IMR-90 (cell line): ENCODE measurements around the gene CPNE2. TPM values are rescaled to one million over a fixed set of nuclear protein-coding genes. Genes with fewer than 3 reads are reported as not detected.
A peak's percentile ranks its signal among the peaks of the same experiment; 100 is the strongest.

Source experiments
- ATAC-seq: fragments of 200-7000 bp; cut with Tn5 transposase; 2 replicates; pipeline ENCODE4 v1.9.1; 2020; ENCODE audit warnings: low read depth, mild to moderate bottlenecking, moderate library complexity
- BruUV-seq: library from RNA; stranded (reverse); fragments of 400-500 nt; replicated peaks from 2 replicates; lab custom pipeline; 2021; lab: Mats Ljungman, UMichigan
- CTCF ChIA-PET: fragments of 300-600 bp; formaldehyde crosslinking; extraction: SDS; loops from one replicate; lab custom pipeline; 2021; ENCODE audit warnings: antibody characterized with exemption; lab: Yijun Ruan, JAX
- POLR2A ChIA-PET: fragments of 300-600 bp; sonication (Branson Sonifier 250); formaldehyde crosslinking; loops from one replicate; lab custom pipeline; 2022; ENCODE audit warnings: antibody characterized with exemption; ENCODE audit not compliant: unreplicated experiment; lab: Charles Lee
- DNase-seq: peaks from one replicate; pipeline ENCODE4 v3.0.0; 2013
- H2AFZ ChIP-seq: replicated peaks from 2 replicates; pipeline ENCODE3; 2013; ENCODE audit warnings: low read length, mild to moderate bottlenecking; ENCODE audit not compliant: poor library complexity
- H2AK5ac ChIP-seq: 2 replicates; pipeline ENCODE4 v1.6.1; 2013; ENCODE audit warnings: low read depth, low read length, inconsistent platforms
- H2AK9ac ChIP-seq: replicated peaks from 2 replicates; pipeline ENCODE3; 2013; ENCODE audit warnings: mild to moderate bottlenecking, low read depth, low read length, moderate library complexity; ENCODE audit not compliant: poor library complexity
- H2BK120ac ChIP-seq: 2 replicates; pipeline ENCODE4 v1.6.1; 2013; ENCODE audit warnings: low read depth, low read length, inconsistent platforms
- H2BK15ac ChIP-seq: 3 replicates; pipeline ENCODE4 v1.6.1; 2013; ENCODE audit warnings: low read depth, low read length, inconsistent platforms
- H2BK20ac ChIP-seq: 2 replicates; pipeline ENCODE4 v1.6.1; 2013; ENCODE audit warnings: low read depth, mild to moderate bottlenecking, inconsistent platforms, low read length, moderate library complexity
- H2BK5ac ChIP-seq: 2 replicates; pipeline ENCODE4 v1.6.1; 2013; ENCODE audit warnings: mild to moderate bottlenecking, low read depth, low read length, inconsistent platforms; ENCODE audit not compliant: poor library complexity, severe bottlenecking
- H3K14ac ChIP-seq: replicated peaks from 2 replicates; pipeline ENCODE4 v1.6.1; 2013; ENCODE audit warnings: low read depth, low read length, inconsistent platforms
- H3K18ac ChIP-seq: 2 replicates; pipeline ENCODE4 v1.6.1; 2013; ENCODE audit warnings: low read depth, low read length, control low read depth
- H3K23ac ChIP-seq: 2 replicates; pipeline ENCODE4 v1.6.1; 2013; ENCODE audit warnings: low read depth, low read length, inconsistent platforms
- H3K27ac ChIP-seq: 2 replicates; pipeline ENCODE4 v1.5.1; 2013; ENCODE audit warnings: mild to moderate bottlenecking, control low read depth, low read length; ENCODE audit not compliant: insufficient read depth
- H3K27me3 ChIP-seq: 2 replicates; pipeline ENCODE4 v1.6.1; 2013; ENCODE audit warnings: low read length; ENCODE audit not compliant: control insufficient read depth, insufficient read depth
- H3K36me3 ChIP-seq: 2 replicates; pipeline ENCODE4 v1.6.1; 2013; ENCODE audit warnings: low read length, mixed read lengths; ENCODE audit not compliant: control insufficient read depth, insufficient read depth
- H3K4ac ChIP-seq: 2 replicates; pipeline ENCODE4 v1.6.1; 2013; ENCODE audit warnings: low read depth, low read length, inconsistent platforms
- H3K4me1 ChIP-seq: 2 replicates; pipeline ENCODE4 v1.6.1; 2013; ENCODE audit warnings: low read length, mixed read lengths; ENCODE audit not compliant: control insufficient read depth, insufficient read depth
- H3K4me2 ChIP-seq: 2 replicates; pipeline ENCODE4 v1.6.1; 2013; ENCODE audit warnings: low read depth, mild to moderate bottlenecking, control low read depth, low read length, moderate library complexity
- H3K4me3 ChIP-seq: 2 replicates; pipeline ENCODE4 v1.5.1; 2013; ENCODE audit warnings: low read depth, mild to moderate bottlenecking, control low read depth, low read length, moderate library complexity; ENCODE audit not compliant: insufficient read depth
- H3K56ac ChIP-seq: 2 replicates; pipeline ENCODE4 v1.6.1; 2013; ENCODE audit warnings: low read length, inconsistent platforms; ENCODE audit not compliant: insufficient read depth; ENCODE audit errors: extremely low read depth
- H3K79me1 ChIP-seq, 2 experiments: 2 replicates each; pipeline ENCODE4 v1.6.1; 2013; ENCODE audit warnings: low read length in 2 of 2, inconsistent platforms in 1 of 2, low read depth in 1 of 2
- H3K9ac ChIP-seq: 2 replicates; pipeline ENCODE4 v1.6.1; 2013; ENCODE audit warnings: low read depth, low read length, control low read depth
- H3K9me1 ChIP-seq: 2 replicates; pipeline ENCODE4 v1.6.1; 2013; ENCODE audit warnings: low read length, inconsistent platforms; ENCODE audit not compliant: insufficient read depth
- H3K9me3 ChIP-seq: 2 replicates; pipeline ENCODE4 v1.6.1; 2013; ENCODE audit warnings: low read length; ENCODE audit not compliant: control insufficient read depth, insufficient read depth
- H4K20me1 ChIP-seq: 2 replicates; pipeline ENCODE4 v1.6.1; 2013; ENCODE audit warnings: low read length, inconsistent platforms; ENCODE audit not compliant: insufficient read depth
- H4K5ac ChIP-seq: 2 replicates; pipeline ENCODE4 v1.6.1; 2013; ENCODE audit warnings: mild to moderate bottlenecking, low read depth, low read length, control low read depth
- H4K8ac ChIP-seq, 2 experiments: 2 replicates each; pipeline ENCODE4 v1.6.1; 2013; ENCODE audit warnings: low read depth in 2 of 2, low read length in 2 of 2, control low read depth in 1 of 2, inconsistent platforms in 1 of 2
- H4K91ac ChIP-seq: 2 replicates; pipeline ENCODE4 v1.6.1; 2013; ENCODE audit warnings: low read depth, low read length, inconsistent platforms; ENCODE audit not compliant: insufficient read depth
- BHLHE40 ChIP-seq: fragments of 150-350 bp; IDR thresholded peaks from 2 replicates; pipeline ENCODE4 v1.6.1; 2016; ENCODE audit warnings: mild to moderate bottlenecking, low read depth, low read length
- CEBPB ChIP-seq: IDR thresholded peaks from 2 replicates; pipeline ENCODE4 v1.6.1; 2012; ENCODE audit warnings: low read depth, low read length, improper control_type of control experiment
- CHD1 ChIP-seq: IDR thresholded peaks from 2 replicates; pipeline ENCODE4 v1.6.1; 2012; ENCODE audit warnings: low read depth, low read length, improper control_type of control experiment
- CTCF ChIP-seq: conservative IDR thresholded peaks from 2 replicates; pipeline ENCODE4 v1.5.1; 2012; ENCODE audit warnings: mild to moderate bottlenecking, low read depth, low read length, improper control_type of control experiment
- FOS ChIP-seq: fragments of 150-350 bp; IDR thresholded peaks from 2 replicates; pipeline ENCODE4 v1.6.1; 2016; ENCODE audit warnings: low read depth, low read length
- MAFK ChIP-seq: IDR thresholded peaks from 2 replicates; pipeline ENCODE4 v1.6.1; 2012; ENCODE audit warnings: low read depth, low read length, improper control_type of control experiment
- MAZ ChIP-seq: IDR thresholded peaks from 2 replicates; pipeline ENCODE4 v1.6.1; 2012; ENCODE audit warnings: low read depth, mild to moderate bottlenecking, low read length, improper control_type of control experiment, moderate library complexity, borderline replicate concordance
- MXI1 ChIP-seq: IDR thresholded peaks from 2 replicates; pipeline ENCODE4 v1.6.1; 2012; ENCODE audit warnings: low read depth, mild to moderate bottlenecking, low read length, moderate library complexity, borderline replicate concordance
- NFE2L2 ChIP-seq: fragments of 150-350 bp; IDR thresholded peaks from 2 replicates; pipeline ENCODE4 v1.6.1; 2016; ENCODE audit warnings: low read depth, mild to moderate bottlenecking, low read length
- POLR2A ChIP-seq: IDR thresholded peaks from 2 replicates; pipeline ENCODE4 v1.6.1; 2012; ENCODE audit warnings: mild to moderate bottlenecking, low read depth, low read length
- RAD21 ChIP-seq: IDR thresholded peaks from 2 replicates; pipeline ENCODE4 v1.6.1; 2012; ENCODE audit warnings: low read length, improper control_type of control experiment
- RCOR1 ChIP-seq: IDR thresholded peaks from 2 replicates; pipeline ENCODE4 v1.6.1; 2012; ENCODE audit warnings: mild to moderate bottlenecking, low read length, improper control_type of control experiment; ENCODE audit not compliant: insufficient replicate concordance
- RFX5 ChIP-seq: IDR thresholded peaks from 2 replicates; pipeline ENCODE4 v1.8.0; 2012; ENCODE audit warnings: low read depth, mild to moderate bottlenecking, low read length, moderate library complexity
- SMC3 ChIP-seq: fragments of 150-350 bp; IDR thresholded peaks from 2 replicates; pipeline ENCODE4 v1.6.1; 2016; ENCODE audit warnings: low read depth, mild to moderate bottlenecking, antibody characterized with exemption, low read length, moderate library complexity
- USF2 ChIP-seq: fragments of 150-350 bp; IDR thresholded peaks from 2 replicates; pipeline ENCODE4 v1.6.1; 2017; ENCODE audit warnings: mild to moderate bottlenecking, antibody characterized with exemption, low read length, low read depth
- WGBS, 2 experiments: methylation state at CpG; one replicate each; pipeline versions ENCODE4 v1.1.5 to v1.1.7; 2013; ENCODE audit warnings: missing lambda C conversion rate in 2 of 2; ENCODE audit not compliant: insufficient read length in 1 of 2; ENCODE audit errors: extremely low coverage in 2 of 2; 5-methylcytosine and 5-hydroxymethylcytosine counted together
- dilution Hi-C: fragments of 300-500 bp; cut with HindIII; formaldehyde crosslinking; loops from one replicate; pipeline ENCODE4 v1.14.3; 2018; ENCODE audit warnings: low sequenced_read_pairs; ENCODE audit not compliant: unreplicated experiment
- in situ Hi-C: fragments of 300-500 bp; cut with MboI; formaldehyde crosslinking; loops from 3 replicates; pipeline ENCODE4 v1.14.3; 2019; ENCODE audit warnings: low sequenced_read_pairs, inconsistent platforms, mixed read lengths
- intact Hi-C: fragments of 100-400 bp; cut with micrococcal nuclease; formaldehyde crosslinking; loops from 2 replicates; pipeline ENCODE4 v1.10.0; 2022
- polyA plus RNA-seq, 3 experiments: library from polyadenylated mRNA; depleted of rRNA; stranded (reverse); fragments of >200 nt; gene quantifications; 2 replicates each; pipeline ENCODE4 v1.2.3, GENCODE V29; 2012; ENCODE audit warnings: low replicate concordance in 1 of 3
- total RNA-seq: library from RNA; depleted of rRNA; stranded (reverse); fragments of >200 nt; gene quantifications from 2 replicates; pipeline ENCODE4 v1.2.3, GENCODE V29; 2012

Gene CPNE2
- total and polyA plus RNA-seq, 2 of the 4 experiments (the other 2 are of a cell fraction), result 15.4 to 48.0 TPM

- CTCF ChIA-PET, result interaction anchor here (0.6 to 1.3 kb wide), 8 partner anchors 9 to 333 kb away, joined by 3 to 7 read pairs (median 4); partner anchors contain the start of gene NLRC5
- Histone ChIP-seq H4K8ac (peak overlapping the region in 1 of 2 experiments; percentile 71; a peak in 2 of 4 replicates), H3K4me3 (no peak overlapping the region), H4K20me1 (no peaks in the 10 kb centered on the region), H3K9me1 (no peaks in the 10 kb centered on the region), H3K27ac (no peak overlapping the region), H2AK5ac (no peak overlapping the region), H2AK9ac (peak overlapping the region; percentile 3), H3K79me1 (no peaks in the 10 kb centered on the region), H3K18ac (no peak overlapping the region), H3K9ac (no peak overlapping the region), H3K56ac (no peak overlapping the region), H3K27me3 (peaks cover 9% of the 10 kb centered on the region; the same call in 1 of the 2 replicates), H3K9me3 (no peaks in the 10 kb centered on the region), H3K14ac (no peak overlapping the region), H2AFZ (peak overlapping the region; percentile 76), H2BK20ac (no peak overlapping the region), H2BK15ac (no peak overlapping the region), H3K36me3 (peaks cover 3% of the 10 kb centered on the region), H2BK120ac (no peak overlapping the region), H2BK5ac (no peak overlapping the region), H3K23ac (no peak overlapping the region), H4K5ac (peak overlapping the region; percentile 31; the same call in 1 of the 2 replicates), H3K4ac (no peak overlapping the region), H3K4me1 (no peaks in the 10 kb centered on the region), H3K4me2 (no peak overlapping the region), H4K91ac (no peak overlapping the region)
- ATAC-seq, result peak; percentile 96
- no TSS peak for BruUV-seq
- dilution Hi-C loops, result no loop called here
- WGBS, 2 experiments, result 0% methylated on average over 3 of the region's 9 CpGs; no CpG with 5 or more reads in 1 of the 2 experiments
- intact Hi-C loops, result loop anchor here (1.0 to 5.0 kb wide), 4 partner anchors 84 to 333 kb away; partner anchors contain the start of gene ARL2BP
- in situ Hi-C loops, result loop anchor here (10.0 kb wide), 2 partner anchors 210 to 330 kb away; no protein-coding TSS in a partner anchor
- DNase-seq, result peak; percentile 68
- POLR2A ChIA-PET, result no interaction called here
- TF ChIP-seq RFX5 (no peak), NFE2L2 (no peak), CHD1 (no peak), RCOR1 (no peak), POLR2A (no peak), MXI1 (no peak), CEBPB (no peak), USF2 (no peak), MAZ (peak; percentile 45; the same call in 1 of the 2 replicates), BHLHE40 (no peak), RAD21 (peak; percentile 91), FOS (no peak), MAFK (no peak), CTCF (peak; percentile 92), SMC3 (peak; percentile 87)
Measured at GRCh38 chr16:57084257-57084770, 8.1 kb upstream of the CPNE2 start.
